GM06990 (cell line): ENCODE measurements around the gene DROSHA.

Experiments used
- DNase-seq: peaks from one replicate; pipeline ENCODE4 v3.0.0-alpha.2; 2011; ENCODE audit not compliant: insufficient read length; ENCODE audit errors: extremely low read depth
- H3K27me3 ChIP-seq: replicated peaks from 2 replicates; pipeline ENCODE4 v1.6.0; 2011; ENCODE audit warnings: low read length; ENCODE audit not compliant: control insufficient read depth, insufficient read depth
- H3K36me3 ChIP-seq: 2 replicates; pipeline ENCODE4 v1.5.1; 2011; ENCODE audit warnings: low read length; ENCODE audit not compliant: control insufficient read depth, insufficient read depth
- H3K4me3 ChIP-seq: replicated peaks from 2 replicates; pipeline ENCODE4 v1.5.1; 2011; ENCODE audit warnings: low read depth, mild to moderate bottlenecking, control low read depth, low read length
- CTCF ChIP-seq: IDR thresholded peaks from 2 replicates; pipeline ENCODE4 v1.5.1; 2011; ENCODE audit warnings: low read length, control low read depth, mild to moderate bottlenecking, inconsistent platforms; ENCODE audit not compliant: insufficient read depth, poor library complexity, severe bottlenecking

The DROSHA gene

DNA sequence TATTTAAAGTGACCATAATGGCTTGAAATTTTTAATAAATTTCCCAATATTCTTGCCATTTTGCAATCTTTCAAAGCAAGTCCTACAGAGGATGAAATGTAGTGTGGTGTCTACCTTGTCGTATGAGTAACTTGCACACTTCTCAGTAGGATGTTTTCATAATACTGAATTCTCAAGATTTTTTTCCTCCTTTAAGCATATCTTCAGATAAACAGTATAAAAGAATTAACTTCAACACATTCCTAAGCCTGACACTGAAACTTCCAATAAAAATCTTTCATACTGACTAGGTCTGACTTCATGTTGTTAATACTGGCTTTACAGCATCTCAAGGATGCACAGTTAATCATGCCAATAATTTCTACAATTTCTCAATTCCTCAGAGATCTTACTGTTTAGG is 62.0 kb downstream of the DROSHA start:
- Histone ChIP-seq H3K4me3 (no peak overlapping the region), H3K36me3 (peaks cover 5% of the 10 kb centered on the region), H3K27me3 (no peaks in the 10 kb centered on the region)
- no peak for DNase-seq
- no peak for TF ChIP-seq CTCF

GRCh38 chr5:31469466-31469865 is 62.4 kb downstream of the DROSHA start:
- no peak overlapping the region for H3K4me3 ChIP-seq
- H3K36me3 ChIP-seq: peaks cover 5% of the 10 kb centered on the region
- no peak for DNase-seq
- no peaks in the 10 kb centered on the region for H3K27me3 ChIP-seq
- TF ChIP-seq CTCF: no peak

- Histone ChIP-seq H3K4me3 (no peak overlapping the region), H3K27me3 (no peaks in the 10 kb centered on the region), H3K36me3 (peaks cover 8% of the 10 kb centered on the region)
- no peak for TF ChIP-seq CTCF
- DNase-seq: no peak
Measured at GRCh38 chr5:31465291-31465690, 66.6 kb downstream of the DROSHA start.

DNA sequence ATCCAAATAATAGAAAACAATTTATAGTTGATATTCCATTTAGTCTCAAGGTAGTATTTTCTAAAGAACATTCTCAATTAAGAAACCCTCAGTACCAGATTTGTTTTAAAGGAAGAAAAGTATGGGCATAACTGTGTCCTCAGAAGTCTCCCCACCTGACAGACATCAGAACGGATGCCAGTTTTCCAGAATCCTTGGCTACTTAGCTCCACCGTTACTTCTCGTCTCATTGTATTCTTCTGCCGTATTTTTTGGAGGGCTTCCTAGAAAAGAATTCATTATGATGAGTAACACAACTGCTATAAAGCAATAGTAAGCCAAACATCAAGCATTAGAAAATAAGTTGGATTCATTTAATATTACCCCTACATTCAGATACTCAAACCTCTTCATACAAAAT is 67.8 kb downstream of the DROSHA start:
- TF ChIP-seq CTCF: no peak
- Histone ChIP-seq H3K4me3 (no peak overlapping the region), H3K36me3 (peaks cover 8% of the 10 kb centered on the region), H3K27me3 (no peaks in the 10 kb centered on the region)
- no peak for DNase-seq

- no peak for DNase-seq
- peaks cover 7% of the 10 kb centered on the region for H3K36me3 ChIP-seq
- TF ChIP-seq CTCF: no peak
- no peaks in the 10 kb centered on the region for H3K27me3 ChIP-seq
- H3K4me3 ChIP-seq: no peak overlapping the region
Measured at GRCh38 chr5:31463351-31463750, 68.5 kb downstream of the DROSHA start.

DNA sequence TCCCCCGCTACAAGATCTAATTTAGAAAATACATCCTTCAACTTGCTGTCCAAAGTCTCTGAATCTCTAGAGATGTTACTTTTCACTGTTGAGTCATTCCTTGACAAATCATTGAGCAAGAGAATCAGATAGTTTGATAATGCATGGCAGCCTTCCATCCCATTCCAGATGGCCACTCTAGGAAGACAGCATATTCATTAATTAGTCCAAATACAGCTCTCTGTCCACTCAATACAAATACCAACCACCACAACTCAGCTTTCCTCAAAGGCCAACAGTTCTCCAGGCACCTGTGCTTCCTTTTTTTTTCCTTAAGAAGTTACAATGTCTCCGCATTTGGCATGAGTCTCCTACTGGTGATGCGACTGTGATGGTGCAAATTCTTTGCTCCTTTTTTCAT is 72.3 kb downstream of the DROSHA start:
- TF ChIP-seq CTCF: no peak
- Histone ChIP-seq H3K27me3 (no peaks in the 10 kb centered on the region), H3K4me3 (no peak overlapping the region), H3K36me3 (peaks cover 7% of the 10 kb centered on the region)
- no peak for DNase-seq
